Neural cell (in vitro differentiated cells): ENCODE results near the gene SNAPIN. TPM values are rescaled to one million over a fixed set of nuclear protein-coding genes. Genes with fewer than 3 reads are reported as not detected.

Experiments used
- H2AFZ ChIP-seq: fragments of 200-600, 300-800 bp; sonication (generic), shearing (Covaris generic); 2 replicates; pipeline ENCODE4 v1.6.0; 2014; ENCODE audit warnings: low read depth, mild to moderate bottlenecking, antibody characterized with exemption, low read length, moderate library complexity
- H3F3A ChIP-seq: fragments of 200-600 bp; shearing (Covaris generic); 2 replicates; pipeline ENCODE4 v1.6.1; 2016; ENCODE audit warnings: mild to moderate bottlenecking, moderate library complexity, mixed read lengths, antibody characterized with exemption, low read length; ENCODE audit not compliant: insufficient read depth, poor library complexity, severe bottlenecking
- H3K27ac ChIP-seq: fragments of 200-600, 300-800 bp; sonication (generic), shearing (Covaris generic); 2 replicates; pipeline ENCODE4 v1.5.1; 2014; ENCODE audit warnings: mild to moderate bottlenecking, low read length, moderate library complexity
- H3K27me3 ChIP-seq: fragments of 300-800, 200-600 bp; sonication (generic), shearing (Covaris generic); 2 replicates; pipeline ENCODE4 v1.6.0; 2014; ENCODE audit warnings: mild to moderate bottlenecking, low read depth, low read length, moderate library complexity; ENCODE audit not compliant: insufficient read depth
- H3K36me3 ChIP-seq: fragments of 300-800, 200-600 bp; sonication (generic), shearing (Covaris generic); 2 replicates; pipeline ENCODE4 v1.5.1; 2014; ENCODE audit warnings: mild to moderate bottlenecking, antibody characterized with exemption, low read length, moderate library complexity; ENCODE audit not compliant: insufficient read depth
- H3K4me2 ChIP-seq: fragments of 300-800, 200-600 bp; sonication (generic), shearing (Covaris generic); 2 replicates; pipeline ENCODE4 v1.6.0; 2014; ENCODE audit warnings: mild to moderate bottlenecking, low read length
- H3K4me3 ChIP-seq: fragments of 300-800, 200-600 bp; sonication (generic), shearing (Covaris generic); 2 replicates; pipeline ENCODE4 v1.5.1; 2014; ENCODE audit warnings: mild to moderate bottlenecking, low read length, moderate library complexity
- H3K79me2 ChIP-seq: fragments of 200-600 bp; shearing (Covaris generic); replicated peaks from 2 replicates; pipeline ENCODE4 v1.6.0; 2014; ENCODE audit warnings: mild to moderate bottlenecking, low read length, moderate library complexity; ENCODE audit not compliant: insufficient read depth
- H3K9ac ChIP-seq: fragments of 300-800, 200-600 bp; sonication (generic), shearing (Covaris generic); 2 replicates; pipeline ENCODE4 v1.6.1; 2016; ENCODE audit warnings: mild to moderate bottlenecking, low read length, mixed read lengths
- H3K9me2 ChIP-seq: fragments of 200-600 bp; shearing (Covaris generic); 2 replicates; pipeline ENCODE4 v1.6.1; 2016; ENCODE audit warnings: mild to moderate bottlenecking, low read length, mixed read lengths; ENCODE audit not compliant: insufficient read depth
- H3K9me3 ChIP-seq: fragments of 200-600, 300-800 bp; sonication (generic), shearing (Covaris generic); 2 replicates; pipeline ENCODE4 v1.6.1; 2016; ENCODE audit warnings: mild to moderate bottlenecking, mixed run types, low read length, moderate library complexity, mixed read lengths
- H4K20me1 ChIP-seq: fragments of 200-600 bp; shearing (Covaris generic); 2 replicates; pipeline ENCODE4 v1.6.1; 2016; ENCODE audit warnings: mild to moderate bottlenecking, mixed run types; ENCODE audit not compliant: insufficient read depth
- CTCF ChIP-seq: fragments of 450-650 bp; IDR thresholded peaks from 2 replicates; pipeline ENCODE4 v1.5.1; 2014; ENCODE audit warnings: antibody characterized with exemption, mild to moderate bottlenecking, moderate library complexity; ENCODE audit not compliant: poor library complexity, severe bottlenecking
- EP300 ChIP-seq: fragments of 450-650 bp; conservative IDR thresholded peaks from 2 replicates; pipeline ENCODE4 v1.6.1; 2014; ENCODE audit warnings: antibody characterized with exemption, mild to moderate bottlenecking, moderate library complexity; ENCODE audit not compliant: poor library complexity, severe bottlenecking
- EZH2 ChIP-seq: fragments of 200-600, 300-800 bp; shearing (Covaris generic), sonication (generic); IDR thresholded peaks from 2 replicates; pipeline ENCODE4 v1.6.1; 2014; ENCODE audit warnings: antibody characterized with exemption, low read length, borderline replicate concordance, mild to moderate bottlenecking; ENCODE audit not compliant: insufficient read depth, poor library complexity, severe bottlenecking
- MXI1 ChIP-seq: fragments of 450-650 bp; conservative IDR thresholded peaks from 2 replicates; pipeline ENCODE4 v1.6.1; 2014; ENCODE audit warnings: antibody characterized with exemption, mild to moderate bottlenecking; ENCODE audit not compliant: poor library complexity, severe bottlenecking
- POLR2AphosphoS5 ChIP-seq: IDR thresholded peaks from 2 replicates; pipeline ENCODE4 v1.6.1; 2012
- RAD21 ChIP-seq: fragments of 450-650 bp; conservative IDR thresholded peaks from 2 replicates; pipeline ENCODE4 v1.6.1; 2014; ENCODE audit warnings: antibody characterized with exemption, mild to moderate bottlenecking, moderate library complexity
- REST ChIP-seq: IDR thresholded peaks from 2 replicates; pipeline ENCODE4 v1.6.1; 2012; ENCODE audit warnings: borderline replicate concordance
- SMC3 ChIP-seq: fragments of 450-650 bp; conservative IDR thresholded peaks from 2 replicates; pipeline ENCODE4 v1.6.1; 2014; ENCODE audit warnings: antibody characterized with exemption, mild to moderate bottlenecking, moderate library complexity; ENCODE audit not compliant: poor library complexity
- TAF1 ChIP-seq: IDR thresholded peaks from 2 replicates; pipeline ENCODE4 v1.6.1; 2012; ENCODE audit warnings: low read depth
- polyA minus RNA-seq: library from RNA; depleted of rRNA, polyadenylated mRNA; stranded (reverse); fragments of >200 nt; gene quantifications from 2 replicates; pipeline ENCODE4 v1.2.3, GENCODE V29; 2014
- polyA plus RNA-seq: library from polyadenylated mRNA; depleted of rRNA; stranded (reverse); fragments of >200 nt; gene quantifications from 2 replicates; pipeline ENCODE4 v1.2.3, GENCODE V29; 2014

Gene SNAPIN
- polyA plus RNA-seq (86.2 and 100.0 TPM in 2 replicates), polyA minus RNA-seq (48.5 and 49.9 TPM in 2 replicates)

- H3K9ac ChIP-seq: peak within 1 kb of the TSS; percentile 86
- peak within 1 kb of the TSS; percentile 79 for H3K4me3 ChIP-seq
These were observed at the start of gene SNAPIN for GRCh38 chr1:153658400-153659174. Gene SNAPIN, plus strand, starts transcription at chr1:153658703. Its CDS starts 41 bp downstream, at chr1:153658744.

More at GRCh38 chr1:153658400-153659174, at the start of gene SNAPIN:
- TF ChIP-seq SMC3 (peak; percentile 26), CTCF (peak; percentile 54), MXI1 (peak; percentile 72), RAD21 (peak; percentile 20), TAF1 (peak; percentile 61), EP300 (peak; percentile 31), REST (peak; percentile 11), EZH2 (no peak), POLR2AphosphoS5 (peak; percentile 84)
- H3K9me2 ChIP-seq: no peaks in the 10 kb centered on the region
- peak within 1 kb of the TSS; percentile 57 for H3K4me2 ChIP-seq
- no peaks in the 10 kb centered on the region for H3K9me3 ChIP-seq
- no peaks in the 10 kb centered on the region for H4K20me1 ChIP-seq
- H3K79me2 ChIP-seq: peaks cover 15% of the 10 kb centered on the region
- no peaks in the 10 kb centered on the region for H3K36me3 ChIP-seq
- H2AFZ ChIP-seq: peak within 1 kb of the TSS; percentile 51
- H3K27ac ChIP-seq: peak within 1 kb of the TSS; percentile 76
- H3F3A ChIP-seq: no peaks in the 10 kb centered on the region
- H3K27me3 ChIP-seq: no peaks in the 10 kb centered on the region
